GM18526 (cell line): Measurements from ENCODE around the gene JPH3.

ENCODE experiments used
- POLR2A ChIP-seq: IDR thresholded peaks from 3 replicates; pipeline ENCODE4 v1.6.1; 2011; ENCODE audit not compliant: insufficient read length; ENCODE audit errors: extremely low read depth

Gene JPH3

GRCh38 chr16:87607871-87608270 is 5.6 kb downstream of the JPH3 start:
- TF ChIP-seq POLR2A, result no peak

DNA sequence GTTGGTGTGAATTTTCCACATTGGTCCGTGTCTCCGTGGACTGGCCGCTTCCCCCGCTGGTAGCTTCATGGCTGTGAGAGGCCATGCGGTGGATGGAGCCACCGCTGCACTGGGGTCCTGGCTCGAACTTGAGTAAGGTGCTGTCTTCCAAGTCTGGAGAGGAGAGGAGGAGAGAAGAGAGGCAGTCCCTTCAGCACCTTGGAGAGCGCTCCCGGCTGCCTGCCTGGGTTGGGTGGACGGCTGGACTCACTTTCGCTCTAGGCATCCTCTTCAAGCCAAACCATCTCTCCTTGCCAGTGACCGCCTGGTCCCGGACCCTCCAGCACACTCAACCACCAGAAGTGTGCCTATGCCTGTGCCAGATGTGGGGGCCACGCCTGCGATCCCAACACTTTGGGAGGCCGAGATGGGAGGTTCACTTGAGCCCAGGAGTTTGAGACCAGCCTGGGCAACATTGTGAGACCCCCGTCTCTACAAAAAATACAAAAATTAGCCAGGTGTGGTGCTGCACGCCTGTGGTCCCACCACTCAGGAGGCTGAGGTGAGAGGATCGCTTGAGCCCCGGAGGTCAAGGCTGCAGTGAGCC is 6.2 kb downstream of the JPH3 start:
- TF ChIP-seq POLR2A, result no peak

- TF ChIP-seq POLR2A, result no peak
These were observed 7.7 kb downstream of the JPH3 start for GRCh38 chr16:87610026-87610425.

GRCh38 chr16:87611456-87611855 is 9.1 kb downstream of the JPH3 start:
- TF ChIP-seq POLR2A, result no peak

- no peak for TF ChIP-seq POLR2A
These were observed 11.7 kb downstream of the JPH3 start for GRCh38 chr16:87613961-87614360.

DNA sequence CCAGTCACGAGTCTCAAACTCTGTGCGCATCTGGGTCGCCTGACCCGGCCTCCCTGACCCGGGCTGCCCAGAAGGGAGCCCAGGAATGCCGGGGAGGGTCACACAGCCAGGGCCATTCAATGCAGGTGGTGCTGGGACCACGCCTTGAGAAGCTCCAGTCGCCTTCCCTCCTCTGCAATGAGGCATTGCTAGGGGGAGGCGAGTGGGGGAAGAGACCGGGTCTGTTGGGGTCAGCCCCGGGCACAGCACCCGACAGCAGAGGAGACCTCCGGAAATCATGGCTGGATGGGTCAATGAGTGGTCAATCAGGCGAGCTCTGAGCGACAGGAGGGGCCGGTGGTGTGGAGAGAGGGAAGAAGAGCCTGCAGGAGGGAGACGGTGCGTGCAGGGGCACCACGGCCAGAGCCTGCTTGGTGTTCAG is 13.3 kb downstream of the JPH3 start:
- TF ChIP-seq POLR2A, result no peak

GRCh38 chr16:87616556-87616955 is 14.2 kb downstream of the JPH3 start:
- no peak for TF ChIP-seq POLR2A

- TF ChIP-seq POLR2A, result no peak
These were observed 15.9 kb downstream of the JPH3 start for GRCh38 chr16:87618216-87618615.

GRCh38 chr16:87619360-87620200 is 17.3 kb downstream of the JPH3 start:
- no peak for TF ChIP-seq POLR2A

- no peak for TF ChIP-seq POLR2A
These were observed 17.8 kb downstream of the JPH3 start for GRCh38 chr16:87620201-87620495.

DNA sequence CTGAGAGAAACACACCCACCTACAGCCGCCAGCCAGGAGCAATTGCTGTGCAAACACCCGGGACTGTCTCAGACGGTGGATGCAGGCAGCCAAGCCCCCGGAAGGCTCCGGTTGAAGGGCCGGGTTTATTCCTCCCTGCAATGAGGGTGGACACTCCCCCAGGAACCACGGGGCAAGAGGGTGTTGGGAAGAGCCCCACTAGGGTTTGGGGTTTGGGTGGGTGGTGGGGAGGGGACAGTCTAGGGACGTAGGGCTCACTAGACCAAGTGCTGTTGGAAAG is 19.2 kb downstream of the JPH3 start:
- no peak for TF ChIP-seq POLR2A

DNA sequence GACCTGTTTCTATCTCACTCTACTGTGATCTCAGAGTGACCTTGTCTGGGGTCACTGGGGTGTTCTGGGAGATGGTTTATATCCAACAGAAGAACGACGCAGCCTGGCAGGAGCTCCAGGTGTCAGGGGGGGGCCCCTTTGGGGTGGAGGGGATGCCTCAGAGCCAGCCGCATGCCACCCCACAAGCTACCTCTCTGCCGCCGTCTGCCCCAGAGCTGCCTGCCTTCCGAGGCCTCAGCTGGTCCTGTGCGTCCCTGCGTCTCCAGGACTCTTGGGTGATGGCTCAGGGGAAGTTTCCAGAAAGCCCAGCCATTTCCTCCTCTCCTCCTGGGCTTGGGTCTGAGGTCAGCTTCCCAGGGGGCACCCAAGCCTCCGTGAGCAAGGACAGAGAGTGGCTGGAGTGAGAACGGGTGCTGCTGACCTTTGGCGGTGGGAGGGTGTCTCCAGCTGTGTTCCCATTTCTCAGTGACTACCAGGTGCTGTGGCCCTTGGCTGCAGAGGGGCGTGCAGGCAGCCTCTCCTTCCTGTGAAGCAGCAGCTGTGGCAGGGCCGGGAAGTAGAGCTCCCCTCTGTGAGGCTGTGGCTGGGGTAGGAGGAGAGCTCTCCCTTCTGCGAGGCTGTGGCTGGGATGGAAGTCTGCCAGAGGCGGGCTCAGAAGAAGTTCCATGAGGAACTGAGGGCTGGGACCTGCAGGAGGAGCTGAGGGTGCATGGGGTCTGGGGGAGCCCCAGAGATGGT is 19.8 kb downstream of the JPH3 start:
- TF ChIP-seq POLR2A, result no peak

GRCh38 chr16:87622756-87623319 is 20.5 kb downstream of the JPH3 start:
- no peak for TF ChIP-seq POLR2A

DNA sequence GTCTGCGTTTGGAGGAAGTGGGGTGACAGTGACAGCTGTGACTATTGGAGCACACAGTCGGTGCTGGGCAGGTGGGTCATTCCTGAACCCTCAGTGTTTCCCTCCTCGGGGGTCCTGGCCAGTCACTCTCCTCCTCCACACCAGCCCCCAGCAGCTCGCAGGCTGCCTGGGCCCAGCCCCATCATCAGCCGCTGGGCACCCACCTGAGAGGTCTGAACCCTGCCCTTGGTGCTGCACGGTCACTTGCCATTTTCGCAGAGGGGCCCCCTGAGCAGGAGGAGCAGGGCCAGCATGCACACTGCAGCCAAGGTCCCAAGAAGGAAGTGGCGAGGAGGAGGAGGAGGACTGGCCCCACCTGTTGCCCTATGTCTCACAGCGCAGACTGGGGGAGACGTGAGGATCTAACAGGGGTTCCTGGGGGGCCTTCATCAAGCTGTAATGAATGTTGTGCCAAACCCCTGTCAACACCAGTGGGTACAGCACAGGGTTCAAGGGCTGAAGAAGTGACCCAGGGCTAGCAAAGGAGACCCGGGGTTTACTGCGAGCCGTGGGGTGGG is 23.0 kb downstream of the JPH3 start:
- TF ChIP-seq POLR2A, result no peak

- no peak for TF ChIP-seq POLR2A
These were observed 24.1 kb downstream of the JPH3 start for GRCh38 chr16:87626401-87626800.

- TF ChIP-seq POLR2A, result no peak
These were observed 24.6 kb downstream of the JPH3 start for GRCh38 chr16:87626905-87627304.
